IMR-90 (cell line): ENCODE results near the gene PSMB3. TPM values are rescaled to one million over a fixed set of nuclear protein-coding genes. Genes with fewer than 3 reads are reported as not detected.

Experiments used
- ATAC-seq: fragments of 200-7000 bp; cut with Tn5 transposase; 2 replicates; pipeline ENCODE4 v1.9.1; 2020; ENCODE audit warnings: low read depth, mild to moderate bottlenecking, moderate library complexity
- BruUV-seq: library from RNA; stranded (reverse); fragments of 400-500 nt; replicated peaks from 2 replicates; lab custom pipeline; 2021; lab: Mats Ljungman, UMichigan
- CTCF ChIA-PET: fragments of 300-600 bp; formaldehyde crosslinking; extraction: SDS; loops from one replicate; lab custom pipeline; 2021; ENCODE audit warnings: antibody characterized with exemption; lab: Yijun Ruan, JAX
- POLR2A ChIA-PET: fragments of 300-600 bp; sonication (Branson Sonifier 250); formaldehyde crosslinking; loops from one replicate; lab custom pipeline; 2022; ENCODE audit warnings: antibody characterized with exemption; ENCODE audit not compliant: unreplicated experiment; lab: Charles Lee
- DNase-seq: peaks from one replicate; pipeline ENCODE4 v3.0.0; 2013
- H2AFZ ChIP-seq: replicated peaks from 2 replicates; pipeline ENCODE3; 2013; ENCODE audit warnings: low read length, mild to moderate bottlenecking; ENCODE audit not compliant: poor library complexity
- H2AK5ac ChIP-seq: 2 replicates; pipeline ENCODE4 v1.6.1; 2013; ENCODE audit warnings: low read depth, low read length, inconsistent platforms
- H2AK9ac ChIP-seq: replicated peaks from 2 replicates; pipeline ENCODE3; 2013; ENCODE audit warnings: mild to moderate bottlenecking, low read depth, low read length, moderate library complexity; ENCODE audit not compliant: poor library complexity
- H2BK120ac ChIP-seq: 2 replicates; pipeline ENCODE4 v1.6.1; 2013; ENCODE audit warnings: low read depth, low read length, inconsistent platforms
- H2BK15ac ChIP-seq: 3 replicates; pipeline ENCODE4 v1.6.1; 2013; ENCODE audit warnings: low read depth, low read length, inconsistent platforms
- H2BK20ac ChIP-seq: 2 replicates; pipeline ENCODE4 v1.6.1; 2013; ENCODE audit warnings: low read depth, mild to moderate bottlenecking, inconsistent platforms, low read length, moderate library complexity
- H2BK5ac ChIP-seq: 2 replicates; pipeline ENCODE4 v1.6.1; 2013; ENCODE audit warnings: mild to moderate bottlenecking, low read depth, low read length, inconsistent platforms; ENCODE audit not compliant: poor library complexity, severe bottlenecking
- H3K14ac ChIP-seq: replicated peaks from 2 replicates; pipeline ENCODE4 v1.6.1; 2013; ENCODE audit warnings: low read depth, low read length, inconsistent platforms
- H3K18ac ChIP-seq: 2 replicates; pipeline ENCODE4 v1.6.1; 2013; ENCODE audit warnings: low read depth, low read length, control low read depth
- H3K23ac ChIP-seq: 2 replicates; pipeline ENCODE4 v1.6.1; 2013; ENCODE audit warnings: low read depth, low read length, inconsistent platforms
- H3K27ac ChIP-seq: 2 replicates; pipeline ENCODE4 v1.5.1; 2013; ENCODE audit warnings: mild to moderate bottlenecking, control low read depth, low read length; ENCODE audit not compliant: insufficient read depth
- H3K27me3 ChIP-seq: 2 replicates; pipeline ENCODE4 v1.6.1; 2013; ENCODE audit warnings: low read length; ENCODE audit not compliant: control insufficient read depth, insufficient read depth
- H3K36me3 ChIP-seq: 2 replicates; pipeline ENCODE4 v1.6.1; 2013; ENCODE audit warnings: low read length, mixed read lengths; ENCODE audit not compliant: control insufficient read depth, insufficient read depth
- H3K4ac ChIP-seq: 2 replicates; pipeline ENCODE4 v1.6.1; 2013; ENCODE audit warnings: low read depth, low read length, inconsistent platforms
- H3K4me1 ChIP-seq: 2 replicates; pipeline ENCODE4 v1.6.1; 2013; ENCODE audit warnings: low read length, mixed read lengths; ENCODE audit not compliant: control insufficient read depth, insufficient read depth
- H3K4me2 ChIP-seq: 2 replicates; pipeline ENCODE4 v1.6.1; 2013; ENCODE audit warnings: low read depth, mild to moderate bottlenecking, control low read depth, low read length, moderate library complexity
- H3K4me3 ChIP-seq: 2 replicates; pipeline ENCODE4 v1.5.1; 2013; ENCODE audit warnings: low read depth, mild to moderate bottlenecking, control low read depth, low read length, moderate library complexity; ENCODE audit not compliant: insufficient read depth
- H3K56ac ChIP-seq: 2 replicates; pipeline ENCODE4 v1.6.1; 2013; ENCODE audit warnings: low read length, inconsistent platforms; ENCODE audit not compliant: insufficient read depth; ENCODE audit errors: extremely low read depth
- H3K79me1 ChIP-seq, 2 experiments: 2 replicates each; pipeline ENCODE4 v1.6.1; 2013; ENCODE audit warnings: low read length in 2 of 2, inconsistent platforms in 1 of 2, low read depth in 1 of 2
- H3K9ac ChIP-seq: 2 replicates; pipeline ENCODE4 v1.6.1; 2013; ENCODE audit warnings: low read depth, low read length, control low read depth
- H3K9me1 ChIP-seq: 2 replicates; pipeline ENCODE4 v1.6.1; 2013; ENCODE audit warnings: low read length, inconsistent platforms; ENCODE audit not compliant: insufficient read depth
- H3K9me3 ChIP-seq: 2 replicates; pipeline ENCODE4 v1.6.1; 2013; ENCODE audit warnings: low read length; ENCODE audit not compliant: control insufficient read depth, insufficient read depth
- H4K20me1 ChIP-seq: 2 replicates; pipeline ENCODE4 v1.6.1; 2013; ENCODE audit warnings: low read length, inconsistent platforms; ENCODE audit not compliant: insufficient read depth
- H4K5ac ChIP-seq: 2 replicates; pipeline ENCODE4 v1.6.1; 2013; ENCODE audit warnings: mild to moderate bottlenecking, low read depth, low read length, control low read depth
- H4K8ac ChIP-seq, 2 experiments: 2 replicates each; pipeline ENCODE4 v1.6.1; 2013; ENCODE audit warnings: low read depth in 2 of 2, low read length in 2 of 2, control low read depth in 1 of 2, inconsistent platforms in 1 of 2
- H4K91ac ChIP-seq: 2 replicates; pipeline ENCODE4 v1.6.1; 2013; ENCODE audit warnings: low read depth, low read length, inconsistent platforms; ENCODE audit not compliant: insufficient read depth
- CHD1 ChIP-seq: IDR thresholded peaks from 2 replicates; pipeline ENCODE4 v1.6.1; 2012; ENCODE audit warnings: low read depth, low read length, improper control_type of control experiment
- MAFK ChIP-seq: IDR thresholded peaks from 2 replicates; pipeline ENCODE4 v1.6.1; 2012; ENCODE audit warnings: low read depth, low read length, improper control_type of control experiment
- SMC3 ChIP-seq: fragments of 150-350 bp; IDR thresholded peaks from 2 replicates; pipeline ENCODE4 v1.6.1; 2016; ENCODE audit warnings: low read depth, mild to moderate bottlenecking, antibody characterized with exemption, low read length, moderate library complexity
- USF2 ChIP-seq: fragments of 150-350 bp; IDR thresholded peaks from 2 replicates; pipeline ENCODE4 v1.6.1; 2017; ENCODE audit warnings: mild to moderate bottlenecking, antibody characterized with exemption, low read length, low read depth
- whole genome bisulfite sequencing, 2 experiments: methylation state at CpG; one replicate each; pipeline versions ENCODE4 v1.1.5 to v1.1.7; 2013; ENCODE audit warnings: missing lambda C conversion rate in 2 of 2; ENCODE audit not compliant: insufficient read length in 1 of 2; ENCODE audit errors: extremely low coverage in 2 of 2; 5-methylcytosine and 5-hydroxymethylcytosine counted together
- dilution Hi-C: fragments of 300-500 bp; cut with HindIII; formaldehyde crosslinking; loops from one replicate; pipeline ENCODE4 v1.14.3; 2018; ENCODE audit warnings: low sequenced_read_pairs; ENCODE audit not compliant: unreplicated experiment
- in situ Hi-C: fragments of 300-500 bp; cut with MboI; formaldehyde crosslinking; loops from 3 replicates; pipeline ENCODE4 v1.14.3; 2019; ENCODE audit warnings: low sequenced_read_pairs, inconsistent platforms, mixed read lengths
- intact Hi-C: fragments of 100-400 bp; cut with micrococcal nuclease; formaldehyde crosslinking; loops from 2 replicates; pipeline ENCODE4 v1.10.0; 2022
- polyA plus RNA-seq, 3 experiments: library from polyadenylated mRNA; depleted of rRNA; stranded (reverse); fragments of >200 nt; gene quantifications; 2 replicates each; pipeline ENCODE4 v1.2.3, GENCODE V29; 2012; ENCODE audit warnings: low replicate concordance in 1 of 3
- total RNA-seq: library from RNA; depleted of rRNA; stranded (reverse); fragments of >200 nt; gene quantifications from 2 replicates; pipeline ENCODE4 v1.2.3, GENCODE V29; 2012

The PSMB3 gene
- total and polyA plus RNA-seq, 2 of the 4 experiments (the other 2 are of a cell fraction), result 480 to 828 TPM

- Histone ChIP-seq H3K4me3 (no peak overlapping the region), H3K27me3 (no peaks in the 10 kb centered on the region), H4K20me1 (peaks cover 23% of the 10 kb centered on the region; the same call in 1 of the 2 replicates), H3K9ac (no peak overlapping the region), H2AFZ (no peak overlapping the region), H3K27ac (no peak overlapping the region), H2BK120ac (no peak overlapping the region), H2AK5ac (no peak overlapping the region), H2AK9ac (no peak overlapping the region), H3K9me1 (peaks cover 7% of the 10 kb centered on the region; the same call in 1 of the 2 replicates), H3K79me1 (peaks cover 13 to 39% of the 10 kb centered on the region in 2 experiments), H3K4ac (no peak overlapping the region), H4K91ac (no peak overlapping the region), H2BK5ac (no peak overlapping the region), H3K4me2 (no peak overlapping the region), H3K9me3 (no peaks in the 10 kb centered on the region), H3K14ac (no peak overlapping the region), H3K56ac (no peak overlapping the region), H2BK15ac (no peak overlapping the region), H3K23ac (no peak overlapping the region), H3K18ac (no peak overlapping the region), H3K36me3 (peaks cover 76% of the 10 kb centered on the region), H3K4me1 (no peaks in the 10 kb centered on the region), H4K8ac (no peak overlapping the region), H4K5ac (no peak overlapping the region), H2BK20ac (no peak overlapping the region)
- intact Hi-C loops (no loop called here), dilution Hi-C loops (no loop called here), in situ Hi-C loops (no loop called here)
- POLR2A ChIA-PET, result interaction anchor here (0.5 kb wide), 1 partner anchor 42 kb away, joined by 6 read pairs; no protein-coding TSS in a partner anchor
- WGBS, 2 experiments, result 96% methylated on average over 5 of the region's 5 CpGs; no CpG with 5 or more reads in 1 of the 2 experiments
- no peak for DNase-seq
- TF ChIP-seq CHD1, result no peak
- TF ChIP-seq MAFK, result no peak
- no peak for TF ChIP-seq SMC3
- TF ChIP-seq USF2, result no peak
- ATAC-seq, result no peak
- no TSS peak for BruUV-seq
- CTCF ChIA-PET, result no interaction called here
Observed at GRCh38 chr17:38766341-38766740, 13.8 kb downstream of the PSMB3 start.
